HG02571 (cell line): Measurements from ENCODE around the gene TTBK1.
"Not testable (repeated sequence)": the region's sequence is repeated elsewhere in the genome, so short reads cannot be mapped to it uniquely, and the experiment has no call there.

Source experiments
- ATAC-seq: cut with Tn5 transposase; IDR thresholded peaks from one replicate; pipeline ENCODE4 v1.9.1; 2021; ENCODE audit warnings: mild to moderate bottlenecking, moderate library complexity; ENCODE audit not compliant: unreplicated experiment

The TTBK1 gene

GRCh38 chr6:43301081-43301870, 58.0 kb downstream of the TTBK1 start:
- ATAC-seq, result no peak

- ATAC-seq, result no peak
Observed at GRCh38 chr6:43302126-43302525, 58.8 kb downstream of the TTBK1 start.

GRCh38 chr6:43303006-43303405, 59.7 kb downstream of the TTBK1 start:
- ATAC-seq, result not testable (repeated sequence)

GRCh38 chr6:43303751-43304331, 60.6 kb downstream of the TTBK1 start:
- no peak for ATAC-seq

GRCh38 chr6:43304361-43304760, 61.1 kb downstream of the TTBK1 start:
- no peak for ATAC-seq

- no peak for ATAC-seq
Observed at GRCh38 chr6:43304882-43305281, 61.6 kb downstream of the TTBK1 start.

GRCh38 chr6:43306086-43306485, 62.8 kb downstream of the TTBK1 start:
- ATAC-seq, result no peak

- no peak for ATAC-seq
Observed at GRCh38 chr6:43307451-43308100, 64.3 kb downstream of the TTBK1 start.

- no peak for ATAC-seq
Observed at GRCh38 chr6:43308101-43308989, 65.1 kb downstream of the TTBK1 start, which contains the start of gene CRIP3. Gene CRIP3 (minus strand): TSS chr6:43308826. CDS start chr6:43308792, 34 bp downstream.

- no peak for ATAC-seq
Observed at GRCh38 chr6:43308990-43309477, 65.8 kb downstream of the TTBK1 start.

GRCh38 chr6:43310134-43310533, 66.9 kb downstream of the TTBK1 start:
- no peak for ATAC-seq

- no peak for ATAC-seq
Observed at GRCh38 chr6:43310624-43311023, 67.3 kb downstream of the TTBK1 start.

- ATAC-seq, result no peak
Observed at GRCh38 chr6:43311666-43312065, 68.4 kb downstream of the TTBK1 start.

GRCh38 chr6:43313813-43314212, 70.5 kb downstream of the TTBK1 start:
- no peak for ATAC-seq

- no peak for ATAC-seq
Observed at GRCh38 chr6:43318011-43318410, 74.7 kb downstream of the TTBK1 start.

- ATAC-seq, result no peak
Observed at GRCh38 chr6:43325876-43326275, 82.6 kb downstream of the TTBK1 start.

- no peak for ATAC-seq
Observed at GRCh38 chr6:43328528-43328927, 85.2 kb downstream of the TTBK1 start.

- no peak for ATAC-seq
Observed at GRCh38 chr6:43331470-43331869, 88.2 kb downstream of the TTBK1 start.

- no peak for ATAC-seq
Observed at GRCh38 chr6:43331891-43332290, 88.6 kb downstream of the TTBK1 start.

- ATAC-seq, result no peak
Observed at GRCh38 chr6:43334466-43335095, 91.3 kb downstream of the TTBK1 start.
